Mesodermal cell (in vitro differentiated cells): ENCODE measurements around the gene HIC1.

Experiments used
- H3K27ac ChIP-seq: 2 replicates; pipeline ENCODE4 v1.7.0; 2013; ENCODE audit warnings: mild to moderate bottlenecking, low read depth, low read length, moderate library complexity; ENCODE audit not compliant: severe bottlenecking
- H3K36me3 ChIP-seq: 2 replicates; pipeline ENCODE4 v1.7.1; 2013; ENCODE audit warnings: mild to moderate bottlenecking, low read length, moderate library complexity; ENCODE audit not compliant: control insufficient read depth, insufficient read depth
- H3K4me1 ChIP-seq: one replicate; pipeline ENCODE4 v1.7.1; 2013; ENCODE audit warnings: mild to moderate bottlenecking, low read length; ENCODE audit not compliant: insufficient read depth, control insufficient read depth, poor library complexity, severe bottlenecking
- H3K4me3 ChIP-seq: 2 replicates; pipeline ENCODE4 v1.7.0; 2013; ENCODE audit warnings: low read length, control low read depth, mild to moderate bottlenecking; ENCODE audit not compliant: insufficient read depth, poor library complexity, severe bottlenecking; ENCODE audit errors: extremely low read depth
- H3K9me3 ChIP-seq: 2 replicates; pipeline ENCODE4 v1.7.1; 2013; ENCODE audit warnings: mild to moderate bottlenecking, low read length, moderate library complexity; ENCODE audit not compliant: control insufficient read depth
- WGBS, 2 experiments: methylation state at CpG; one replicate each; pipeline ENCODE4 v1.1.5; 2013; ENCODE audit warnings: missing lambda C conversion rate in 2 of 2; ENCODE audit not compliant: insufficient coverage in 2 of 2; 5-methylcytosine and 5-hydroxymethylcytosine counted together

HIC1 gene

DNA sequence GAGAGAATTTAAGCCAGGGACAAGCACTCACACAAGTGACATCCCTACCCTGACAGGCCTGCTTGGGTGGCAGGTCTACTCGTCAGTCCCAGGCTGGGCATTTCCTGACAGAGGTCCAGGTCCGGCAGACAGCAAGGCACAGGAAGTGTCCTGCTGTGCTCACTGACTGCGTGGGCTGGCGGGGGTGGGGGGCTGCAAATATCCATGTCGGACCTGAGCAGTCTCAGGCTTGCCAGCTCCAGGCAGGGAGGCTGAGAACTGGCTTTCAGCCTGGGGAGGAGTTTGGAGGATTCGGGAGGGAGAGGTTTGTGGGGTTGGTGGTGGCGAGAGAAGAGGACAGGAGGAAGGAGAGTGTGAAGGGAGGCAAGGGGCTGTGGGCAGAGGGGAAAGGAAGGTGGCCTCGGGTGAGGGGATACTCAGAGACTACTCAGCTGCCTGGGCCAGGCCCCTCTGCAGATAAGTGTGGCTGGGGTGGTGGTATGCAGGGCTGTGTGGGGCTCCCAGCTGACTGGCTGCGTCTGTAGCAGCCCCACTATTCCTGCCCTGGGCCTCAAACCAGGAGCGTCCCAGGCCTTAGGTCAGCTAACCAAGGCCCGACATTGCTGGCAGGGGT, 7.8 kb downstream of the HIC1 start:
- 21 to 38% methylated on average over 8 to 10 of the region's 11 CpGs for WGBS, 2 experiments
- Histone ChIP-seq H3K9me3 (no peaks in the 10 kb centered on the region), H3K36me3 (peaks cover 48% of the 10 kb centered on the region), H3K27ac (peak overlapping the region; percentile 82), H3K4me3 (no peak overlapping the region), H3K4me1 (peaks cover 65% of the 10 kb centered on the region)

GRCh38 chr17:2063261-2064146, 8.6 kb downstream of the HIC1 start:
- peaks cover 54% of the 10 kb centered on the region for H3K36me3 ChIP-seq
- H3K27ac ChIP-seq = peak overlapping the region; percentile 82
- H3K9me3 ChIP-seq = no peaks in the 10 kb centered on the region
- no peak overlapping the region for H3K4me3 ChIP-seq
- WGBS, 2 experiments = 85 to 92% methylated on average over 11 to 15 of the region's 16 CpGs
- H3K4me1 ChIP-seq = peaks cover 73% of the 10 kb centered on the region

- Histone ChIP-seq H3K4me1 (peaks cover 80% of the 10 kb centered on the region), H3K9me3 (no peaks in the 10 kb centered on the region), H3K36me3 (peaks cover 54% of the 10 kb centered on the region), H3K27ac (no peak overlapping the region), H3K4me3 (no peak overlapping the region)
- 83 to 84% methylated on average over 4 of the region's 5 CpGs for WGBS, 2 experiments
Observed at GRCh38 chr17:2064147-2064489, 9.2 kb downstream of the HIC1 start.

DNA sequence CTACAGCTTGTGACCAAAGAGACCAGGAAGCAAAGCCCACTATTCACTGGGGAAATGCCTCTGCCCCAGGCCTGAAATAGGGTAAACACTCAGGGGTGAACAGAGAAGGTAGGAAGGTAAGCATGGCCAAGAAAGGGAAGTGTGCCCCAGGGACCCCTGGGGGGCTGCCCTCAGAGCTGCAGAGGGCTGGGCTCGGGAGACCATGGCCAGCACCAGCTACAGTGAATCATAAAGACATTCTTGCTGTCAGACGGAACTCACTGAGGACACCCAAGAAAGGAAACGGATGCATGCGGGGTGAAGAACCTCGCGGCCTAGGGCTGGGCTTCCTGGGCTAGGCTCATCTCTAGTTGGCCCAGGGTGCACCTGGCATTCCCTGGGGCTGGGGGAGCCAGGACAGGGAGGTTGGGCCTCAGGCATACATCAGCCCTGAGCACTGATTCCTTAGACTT, 9.6 kb downstream of the HIC1 start:
- Histone ChIP-seq H3K27ac (no peak overlapping the region), H3K4me3 (no peak overlapping the region), H3K9me3 (no peaks in the 10 kb centered on the region), H3K4me1 (peaks cover 79% of the 10 kb centered on the region), H3K36me3 (peaks cover 54% of the 10 kb centered on the region)
- 94% methylated on average over 6 of the region's 6 CpGs for WGBS, 2 experiments

GRCh38 chr17:2064980-2065785, 10.3 kb downstream of the HIC1 start:
- peaks cover 74% of the 10 kb centered on the region for H3K4me1 ChIP-seq
- WGBS, 2 experiments = 88 to 89% methylated on average over 22 to 24 of the region's 24 CpGs
- H3K4me3 ChIP-seq = no peak overlapping the region
- no peak overlapping the region for H3K27ac ChIP-seq
- H3K36me3 ChIP-seq = peaks cover 56% of the 10 kb centered on the region
- no peaks in the 10 kb centered on the region for H3K9me3 ChIP-seq

DNA sequence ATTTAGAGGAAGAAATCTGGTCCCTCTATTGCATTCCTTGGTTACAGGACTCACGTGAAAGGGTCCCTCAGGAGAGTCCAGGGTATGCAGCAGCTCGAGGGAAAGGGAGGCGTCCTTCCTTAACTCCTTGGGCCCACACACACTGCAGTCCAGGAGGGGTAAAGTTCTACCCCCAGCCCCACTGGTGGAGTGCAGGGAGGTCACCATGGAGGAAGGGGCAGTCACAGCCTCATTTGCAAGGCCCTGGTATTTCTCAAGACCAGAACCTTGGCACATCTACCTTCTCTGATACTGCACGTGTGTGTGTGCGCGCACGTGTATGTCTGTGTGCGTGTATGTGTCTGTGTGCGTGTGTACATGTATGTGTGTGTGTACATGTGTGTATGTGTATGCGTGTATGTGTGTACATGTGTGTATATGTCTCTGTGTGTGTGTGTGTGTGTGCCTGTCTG, 11.1 kb downstream of the HIC1 start:
- Histone ChIP-seq H3K36me3 (peaks cover 57% of the 10 kb centered on the region), H3K4me1 (peaks cover 76% of the 10 kb centered on the region)

GRCh38 chr17:2067048-2067561, 12.2 kb downstream of the HIC1 start:
- 88 to 92% methylated on average over 11 to 14 of the region's 14 CpGs for WGBS, 2 experiments
- no peak overlapping the region for H3K4me3 ChIP-seq
- peaks cover 54% of the 10 kb centered on the region for H3K36me3 ChIP-seq
- peak overlapping the region; percentile 53 for H3K27ac ChIP-seq
- peaks cover 79% of the 10 kb centered on the region for H3K4me1 ChIP-seq
- H3K9me3 ChIP-seq = no peaks in the 10 kb centered on the region

More for the DNA sequence above, 11.1 kb downstream of the HIC1 start:
- H3K27ac ChIP-seq = no peak overlapping the region
- no peaks in the 10 kb centered on the region for H3K9me3 ChIP-seq
- WGBS, 2 experiments = 88 to 95% methylated on average over 3 to 7 of the region's 10 CpGs
- H3K4me3 ChIP-seq = no peak overlapping the region

DNA sequence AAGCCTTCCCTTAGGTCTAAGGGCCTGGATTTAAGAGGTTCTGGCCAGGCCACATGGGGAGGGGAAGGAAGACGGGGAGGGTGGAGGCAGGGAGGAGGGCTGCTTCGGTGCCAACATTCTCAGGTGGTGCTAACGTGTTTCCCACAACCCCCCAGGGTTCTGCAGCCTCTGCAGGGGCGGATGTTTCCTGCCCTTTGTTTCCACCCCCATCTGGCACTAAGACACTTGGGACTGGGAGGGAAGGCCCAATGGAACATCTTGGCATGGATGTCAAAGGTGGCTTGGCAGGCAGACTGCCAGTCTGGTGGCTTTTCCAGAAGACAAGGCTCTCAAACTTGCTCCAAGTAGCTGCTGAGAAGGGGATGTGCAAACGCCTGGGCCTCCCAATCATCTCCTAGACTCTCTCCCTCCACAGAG, 12.7 kb downstream of the HIC1 start:
- Histone ChIP-seq H3K27ac (peak overlapping the region; percentile 89), H3K4me1 (peaks cover 75% of the 10 kb centered on the region), H3K9me3 (no peaks in the 10 kb centered on the region), H3K4me3 (no peak overlapping the region), H3K36me3 (peaks cover 59% of the 10 kb centered on the region)
- WGBS, 2 experiments = 75 to 91% methylated on average over 4 of the region's 5 CpGs

DNA sequence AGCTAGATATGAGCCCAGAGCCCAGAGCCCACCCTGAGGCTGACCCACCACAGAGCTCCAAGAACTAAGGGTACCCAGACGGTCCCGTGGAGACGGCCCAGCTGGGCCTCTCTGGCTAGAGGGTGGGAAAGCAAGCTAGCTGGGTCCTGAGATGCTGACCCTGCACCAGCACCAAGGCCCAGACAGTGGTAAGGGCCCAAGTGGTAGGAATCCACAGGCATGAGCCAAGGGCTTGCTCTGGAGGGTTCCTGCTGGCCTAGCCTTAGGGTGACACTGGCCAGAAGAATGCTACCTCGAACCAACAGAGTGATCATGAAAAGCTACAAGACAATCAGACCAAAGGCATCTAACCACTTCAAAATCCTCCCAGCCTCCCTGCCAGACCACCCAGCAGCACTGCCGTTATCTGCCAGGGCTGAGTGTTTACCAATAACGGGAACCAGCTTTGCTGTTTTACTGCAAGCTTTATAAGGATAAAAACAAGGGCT, 13.2 kb downstream of the HIC1 start:
- peaks cover 71% of the 10 kb centered on the region for H3K4me1 ChIP-seq
- H3K36me3 ChIP-seq = peaks cover 63% of the 10 kb centered on the region
- no peak overlapping the region for H3K4me3 ChIP-seq

GRCh38 chr17:2068519-2069051, 13.7 kb downstream of the HIC1 start:
- no peaks in the 10 kb centered on the region for H3K9me3 ChIP-seq
- H3K4me3 ChIP-seq = no peak overlapping the region
- H3K4me1 ChIP-seq = peaks cover 66% of the 10 kb centered on the region
- H3K36me3 ChIP-seq = peaks cover 61% of the 10 kb centered on the region
- peak overlapping the region; percentile 89 for H3K27ac ChIP-seq
- 92% methylated on average over 9 to 13 of the region's 15 CpGs for WGBS, 2 experiments

More for the DNA sequence above, 13.2 kb downstream of the HIC1 start:
- 81 to 82% methylated on average over 6 of the region's 6 CpGs for WGBS, 2 experiments
- H3K9me3 ChIP-seq = no peaks in the 10 kb centered on the region
- peak overlapping the region; percentile 89 for H3K27ac ChIP-seq
